ENCODE measurements around the gene PARP8.
"Not testable (repeated sequence)": the region's sequence is repeated elsewhere in the genome, so short reads cannot be mapped to it uniquely, and the experiment has no call there.

The PARP8 gene

GRCh38 chr5:50791813-50792212, 125.4 kb downstream of the PARP8 start:
- FAIRE-seq = no peak

GRCh38 chr5:50792843-50793242, 126.4 kb downstream of the PARP8 start:
- FAIRE-seq = no peak

- no peak for FAIRE-seq
These were observed 128.4 kb downstream of the PARP8 start for GRCh38 chr5:50794812-50795211.

GRCh38 chr5:50798002-50798401, 131.6 kb downstream of the PARP8 start:
- no peak for FAIRE-seq

- no peak for FAIRE-seq
These were observed 133.2 kb downstream of the PARP8 start for GRCh38 chr5:50799596-50799995.

DNA sequence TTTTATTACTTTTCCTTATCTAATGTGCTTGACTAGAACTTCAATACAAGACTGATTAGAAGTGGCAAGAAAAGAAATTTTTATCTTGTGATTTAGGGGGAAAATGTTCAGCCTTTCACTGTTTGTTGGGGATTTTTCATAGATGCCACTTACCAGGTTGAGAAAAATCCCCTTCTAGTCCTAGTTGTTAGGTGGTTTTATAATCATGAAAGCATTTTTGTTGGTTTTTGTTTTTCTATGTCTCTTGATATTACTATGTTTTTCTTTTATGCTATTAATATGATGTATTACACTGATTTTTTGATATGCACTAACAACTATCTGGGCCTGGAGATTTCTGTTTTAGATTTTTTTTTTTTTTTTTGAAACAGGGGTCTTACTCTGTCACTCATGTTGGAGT, 134.0 kb downstream of the PARP8 start:
- FAIRE-seq = no peak

DNA sequence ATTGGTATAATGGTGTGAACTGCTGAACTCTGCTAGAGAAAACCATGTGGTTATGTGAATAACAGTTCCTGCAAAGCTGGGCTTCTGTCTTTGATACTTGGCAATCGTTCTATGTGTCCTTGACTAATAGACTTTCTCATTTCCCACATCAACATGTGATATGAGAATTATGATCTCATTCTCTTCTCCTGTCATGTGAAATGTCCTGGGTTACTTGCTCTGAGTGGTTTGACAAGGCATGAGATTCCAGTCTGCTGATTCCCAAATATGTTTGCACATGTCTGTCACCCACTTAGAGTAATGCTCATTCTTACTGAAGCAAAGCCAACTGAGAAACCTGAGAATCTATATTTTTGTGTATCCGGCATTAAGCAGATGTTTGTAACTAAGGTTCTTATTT, 141.2 kb downstream of the PARP8 start:
- no peak for FAIRE-seq

DNA sequence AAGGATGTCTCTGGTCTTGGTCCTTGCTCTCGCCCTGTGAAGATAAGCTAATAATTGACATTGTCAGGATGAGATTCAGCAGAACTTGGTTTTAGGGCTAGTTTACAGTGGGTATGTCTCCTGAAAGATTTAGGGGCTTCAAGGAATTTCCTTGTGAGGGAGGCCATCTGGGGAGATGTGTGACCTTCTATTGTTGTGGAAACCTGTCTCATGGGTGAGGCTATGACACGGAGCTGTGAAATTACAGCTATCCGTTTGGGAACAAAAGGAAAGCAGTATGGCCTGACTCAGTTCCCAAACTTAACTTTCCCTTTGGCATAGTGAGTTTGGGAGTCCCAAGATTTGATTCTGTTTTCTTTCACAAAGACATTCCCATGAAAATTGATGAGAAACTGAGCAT, 142.0 kb downstream of the PARP8 start:
- FAIRE-seq = no peak

- FAIRE-seq = not testable (repeated sequence)
These were observed 145.3 kb downstream of the PARP8 start for GRCh38 chr5:50811746-50812145.

DNA sequence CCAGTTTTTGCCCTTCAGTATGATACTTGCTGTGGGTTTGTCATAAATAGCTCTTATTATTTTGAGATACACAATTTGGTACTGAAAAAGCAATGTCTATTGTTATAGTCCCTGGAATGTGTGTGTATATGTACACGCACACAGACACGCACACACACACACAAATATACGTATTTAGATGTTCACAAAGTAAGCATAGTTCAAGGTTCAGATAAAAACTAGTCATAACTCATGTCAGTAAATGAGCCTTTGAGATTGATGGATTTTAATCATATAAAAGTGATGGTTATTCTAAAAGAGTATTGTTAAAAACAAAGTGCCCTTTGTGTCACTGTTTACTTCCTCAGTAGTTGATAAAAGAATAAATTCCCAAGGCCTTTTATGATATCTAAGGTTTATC, 147.3 kb downstream of the PARP8 start:
- no peak for FAIRE-seq

DNA sequence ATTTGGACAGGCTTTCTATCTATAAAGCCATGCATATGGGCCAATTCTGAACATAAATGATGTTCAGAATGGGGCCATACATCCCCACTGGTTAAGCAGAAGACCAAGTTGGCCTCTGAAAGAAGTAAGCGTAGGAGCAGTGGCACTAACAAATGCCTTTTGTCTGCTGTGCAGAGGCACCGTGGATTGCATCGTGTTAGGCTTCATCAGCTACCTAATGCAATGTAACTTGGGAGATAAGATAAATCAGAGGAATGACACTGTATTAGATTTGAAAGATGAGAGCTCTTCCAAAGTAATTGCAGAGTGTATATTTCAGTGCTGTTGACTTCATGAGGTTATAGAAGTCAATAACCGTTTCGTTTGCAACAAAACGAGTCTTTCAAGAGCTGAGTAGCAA, 148.1 kb downstream of the PARP8 start:
- FAIRE-seq = no peak

DNA sequence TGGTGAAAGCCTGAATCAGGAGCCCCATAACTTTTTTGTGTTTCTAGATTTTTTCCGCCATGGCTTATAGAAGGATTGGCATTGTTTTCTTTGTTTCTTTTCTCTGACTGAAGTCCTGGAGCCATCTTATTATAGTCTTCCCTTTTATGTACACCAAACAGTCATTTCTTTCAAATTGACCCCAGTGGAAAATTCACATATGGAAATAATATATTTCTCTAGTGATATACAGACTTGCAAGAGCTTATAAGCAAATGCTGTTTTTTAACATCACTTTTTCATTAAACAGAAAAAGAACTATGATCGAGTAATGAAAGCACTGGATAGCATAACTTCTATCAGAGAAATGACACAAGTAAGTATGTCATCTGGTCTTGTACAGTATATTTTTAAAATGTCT, 155.6 kb downstream of the PARP8 start:
- FAIRE-seq = no peak

DNA sequence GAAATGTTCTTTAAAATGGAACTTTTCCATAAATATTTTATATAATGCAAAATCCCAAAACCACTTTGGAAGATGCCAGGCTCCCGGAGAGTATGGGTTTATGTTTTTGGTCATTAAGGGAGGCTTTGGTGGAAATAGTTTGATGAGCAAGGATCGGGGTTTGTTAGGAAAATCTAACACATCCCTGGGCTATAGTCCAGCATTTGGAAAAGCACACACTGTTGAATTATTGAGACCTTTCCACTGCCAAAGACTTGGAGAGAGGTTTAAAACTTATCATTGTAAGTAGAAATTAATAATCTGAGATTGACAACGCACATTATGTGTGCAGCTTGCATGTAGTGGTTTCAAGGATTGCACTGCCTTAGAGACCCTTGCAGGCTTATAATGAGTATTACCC, 156.3 kb downstream of the PARP8 start:
- FAIRE-seq = no peak

DNA sequence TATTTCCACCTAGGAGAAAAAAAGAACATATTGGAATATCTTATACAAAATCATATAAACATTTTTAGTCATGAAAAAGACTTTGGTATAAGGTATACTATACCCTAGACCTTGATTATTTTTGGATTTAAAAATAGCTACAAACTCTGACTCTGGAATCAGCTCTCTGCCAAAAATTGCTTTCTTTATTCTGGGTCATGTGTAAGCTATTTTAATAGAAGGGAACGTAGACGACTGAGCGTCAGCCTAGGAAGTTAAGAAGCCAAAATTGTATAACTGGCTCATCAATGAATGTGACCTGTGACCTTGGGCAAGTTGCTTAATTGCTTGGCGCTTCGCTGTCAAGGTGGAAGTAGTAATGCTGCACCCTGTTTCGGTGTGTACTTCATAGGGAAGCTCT, 157.1 kb downstream of the PARP8 start:
- no peak for FAIRE-seq

DNA sequence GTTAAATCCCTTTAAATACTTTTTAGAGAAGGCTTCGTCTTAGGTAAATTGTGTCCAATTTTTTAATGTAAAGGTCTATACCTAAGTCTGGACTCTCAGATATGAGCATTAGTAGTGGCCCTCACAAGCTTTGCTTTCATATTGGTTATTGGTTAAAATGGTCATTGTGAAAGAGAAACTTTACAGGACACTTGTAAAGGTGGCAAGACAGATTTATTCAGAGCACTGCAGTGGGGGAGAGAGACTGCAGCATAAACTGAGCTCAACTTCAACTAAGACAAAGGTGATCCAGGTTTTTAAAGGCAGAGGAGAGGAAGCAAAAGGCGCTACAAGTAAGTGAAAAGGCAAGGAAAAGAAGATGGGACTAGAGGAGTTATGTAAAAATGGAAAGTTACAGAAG, 157.7 kb downstream of the PARP8 start:
- FAIRE-seq = no peak

- FAIRE-seq = no peak
These were observed 161.2 kb downstream of the PARP8 start for GRCh38 chr5:50827516-50828247.

DNA sequence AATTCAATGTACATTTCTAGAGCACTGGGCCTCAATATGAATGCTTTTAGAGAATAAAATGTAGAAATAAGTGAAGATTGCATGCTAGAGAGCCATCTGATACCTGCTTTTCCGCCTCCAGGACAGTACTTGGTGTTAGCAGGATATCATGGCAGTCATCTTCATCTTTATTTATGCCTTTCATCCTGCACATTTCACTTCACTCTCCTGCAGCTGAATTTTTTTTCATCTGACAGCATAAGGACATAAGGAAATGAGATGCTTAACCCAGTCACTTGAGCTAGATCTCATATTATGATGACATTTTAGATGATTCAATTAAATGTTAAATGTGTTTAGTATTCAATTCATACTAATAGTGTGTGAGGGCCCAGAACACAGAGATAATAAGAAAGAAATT, 162.6 kb downstream of the PARP8 start:
- no peak for FAIRE-seq

DNA sequence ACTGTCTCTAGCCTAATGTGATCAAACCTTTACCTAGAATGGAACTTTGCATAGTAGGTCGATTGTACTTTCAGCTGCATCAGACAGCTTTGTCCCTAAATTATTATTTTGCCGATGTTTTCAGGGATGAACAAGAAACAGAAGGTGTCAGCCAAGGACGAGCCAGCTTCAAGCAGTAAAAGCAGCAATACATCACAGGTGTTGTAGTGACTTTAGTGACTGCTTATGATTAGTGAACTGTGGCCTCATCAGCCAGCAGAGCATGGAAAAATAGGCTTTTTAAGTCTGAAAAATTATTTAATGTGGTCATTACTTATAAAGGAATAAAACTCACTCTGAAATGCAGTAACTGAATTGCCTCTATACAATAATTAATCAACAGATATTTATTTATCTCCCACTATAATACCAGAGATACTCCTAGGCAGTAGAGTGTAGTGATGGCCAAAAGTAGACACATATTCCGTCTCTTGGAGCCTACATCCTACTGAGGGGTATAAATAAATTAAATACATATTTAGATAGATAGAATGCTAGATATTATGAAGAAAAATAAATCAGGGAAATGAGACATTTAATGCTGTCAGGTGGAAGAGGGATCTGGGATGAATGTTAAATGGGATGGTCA, 166.3 kb downstream of the PARP8 start:
- no peak for FAIRE-seq

DNA sequence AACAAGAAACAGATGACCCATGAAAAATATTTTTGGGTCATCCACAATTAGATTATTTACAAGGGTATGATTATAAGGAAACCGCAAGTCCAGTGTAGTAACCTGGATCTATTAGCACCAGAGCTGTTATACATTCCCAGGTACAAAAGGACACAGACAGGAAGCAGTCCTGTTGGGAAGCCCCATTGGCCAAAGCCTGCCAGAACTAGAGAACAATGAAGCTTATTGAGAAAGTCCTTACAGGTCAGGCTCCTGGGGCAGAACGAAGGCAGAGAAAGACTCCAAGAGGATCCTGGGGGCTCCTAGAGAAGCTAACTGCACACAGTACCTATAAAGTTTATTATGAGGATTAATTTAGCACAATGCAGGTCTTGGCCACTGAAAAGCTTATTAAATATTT, 169.9 kb downstream of the PARP8 start:
- no peak for FAIRE-seq

DNA sequence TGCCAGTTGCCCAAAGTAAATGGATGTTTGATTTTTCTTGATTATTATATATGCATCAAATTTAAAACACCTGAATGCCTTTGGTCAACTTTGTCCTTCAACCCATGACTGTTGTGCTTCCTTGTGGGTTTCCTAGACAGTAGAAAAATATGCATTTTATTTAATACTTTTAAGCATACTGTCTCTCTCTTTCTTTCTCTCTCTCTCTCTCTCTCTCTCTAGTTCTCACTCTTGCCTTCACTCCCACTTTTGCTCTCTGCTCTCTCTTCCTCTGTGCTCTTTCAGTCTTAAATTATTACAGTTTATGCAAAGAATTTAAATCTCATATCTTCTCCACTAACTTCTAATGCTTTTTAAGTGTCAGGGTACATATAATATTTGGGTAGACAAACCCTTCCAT, 173.0 kb downstream of the PARP8 start:
- FAIRE-seq = no peak

DNA sequence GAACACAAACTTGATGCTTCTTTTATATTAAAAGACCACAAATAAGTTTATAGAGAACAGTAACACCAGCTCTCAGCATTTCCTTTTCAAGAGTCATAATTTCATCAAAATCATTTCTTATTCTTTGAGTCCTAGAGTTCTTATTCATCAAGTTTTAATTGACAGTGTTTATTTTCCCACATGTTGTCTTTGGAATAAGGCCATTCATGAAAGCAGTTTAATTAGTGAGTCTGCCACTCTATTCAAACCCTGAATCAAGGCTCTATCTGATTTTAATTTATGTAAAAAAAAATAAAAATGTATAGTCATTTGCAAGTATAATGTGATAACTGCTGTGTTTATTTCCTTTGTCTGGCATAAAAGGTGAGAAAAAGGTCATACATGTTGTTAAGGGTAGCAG, 176.7 kb downstream of the PARP8 start:
- no peak for FAIRE-seq

GRCh38 chr5:50846261-50846660, 179.8 kb downstream of the PARP8 start:
- no peak for FAIRE-seq

DNA sequence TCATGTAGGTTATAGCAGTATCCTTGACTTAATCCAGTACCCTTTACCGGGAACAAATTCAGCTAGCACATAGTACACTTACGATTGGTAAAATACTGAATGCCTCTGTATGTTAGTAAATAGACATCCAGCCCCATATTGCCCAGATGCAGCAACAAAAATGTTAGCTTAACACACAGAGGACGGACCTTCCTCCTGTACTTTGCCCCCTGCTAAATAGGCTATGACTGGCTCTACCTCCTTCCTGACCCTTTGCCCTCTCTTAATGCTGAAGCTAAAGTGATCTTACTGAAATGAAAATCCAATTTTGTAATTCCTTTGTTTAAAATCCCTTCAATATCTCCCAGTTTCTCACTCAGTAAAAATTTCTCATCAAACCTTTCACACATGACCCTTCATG, 183.1 kb downstream of the PARP8 start:
- FAIRE-seq = no peak

DNA sequence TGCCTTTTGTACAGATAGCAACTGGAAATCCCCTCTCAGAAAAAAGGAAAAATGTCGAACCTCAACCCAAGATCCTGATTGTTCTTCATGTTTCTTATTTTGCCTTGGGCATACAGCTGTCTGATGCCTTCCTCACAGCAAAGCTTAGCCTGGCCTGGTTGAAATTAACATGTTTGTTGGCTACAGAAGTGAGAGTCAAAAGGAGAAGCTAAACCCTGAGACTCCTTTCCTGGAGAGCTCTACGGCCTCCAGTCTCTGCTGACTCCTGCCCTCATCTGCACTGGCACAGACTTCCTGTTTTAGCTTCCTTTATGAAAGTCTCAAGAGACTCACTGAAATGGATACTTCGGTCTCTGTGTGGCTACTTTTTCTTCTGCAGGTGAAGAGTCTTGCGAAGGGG, 186.7 kb downstream of the PARP8 start:
- FAIRE-seq = no peak

DNA sequence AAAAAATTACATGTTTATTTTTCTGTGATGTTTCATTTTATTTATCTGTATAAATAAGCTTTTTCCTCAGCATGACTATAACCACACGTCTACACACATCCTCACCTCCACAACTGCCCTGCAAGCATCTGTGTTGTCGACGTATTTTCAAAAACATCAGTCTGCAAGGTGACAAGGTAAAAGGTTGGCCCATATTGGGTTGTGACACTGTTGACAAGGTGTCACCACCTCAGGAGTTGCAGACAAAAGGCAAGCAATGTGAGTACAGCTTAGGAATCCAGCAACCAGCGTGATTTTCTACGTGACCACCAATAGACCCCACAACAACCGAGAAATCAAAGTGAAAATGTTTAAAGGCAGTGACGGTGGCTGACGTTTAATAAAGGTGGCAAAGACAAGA, 187.6 kb downstream of the PARP8 start:
- FAIRE-seq = no peak
